OCI-LY7 (cell line): Measurements from ENCODE around the gene TBXA2R. TPM values are rescaled to one million over a fixed set of nuclear protein-coding genes. Genes with fewer than 3 reads are reported as not detected.
A peak's percentile ranks its signal among the peaks of the same experiment; 100 is the strongest.

Source experiments
- BruUV-seq: library from RNA; stranded (reverse); fragments of 400-500 nt; replicated peaks from 2 replicates; lab custom pipeline; 2021; lab: Mats Ljungman, UMichigan
- CTCF ChIA-PET: fragments of 300-600 bp; sonication (Branson Sonifier 250); formaldehyde crosslinking; loops from one replicate; lab custom pipeline; 2022; ENCODE audit warnings: antibody characterized with exemption; ENCODE audit not compliant: unreplicated experiment; lab: Charles Lee
- POLR2A ChIA-PET: fragments of 300-600 bp; sonication (Branson Sonifier 250); formaldehyde crosslinking; loops from one replicate; lab custom pipeline; 2022; ENCODE audit warnings: antibody characterized with exemption; lab: Charles Lee
- DNase-seq: peaks from one replicate; pipeline ENCODE4 v3.0.0-alpha.2; 2015; ENCODE audit warnings: low spot score
- H2AFZ ChIP-seq: fragments of 200-600 bp; sonication (generic), shearing (Covaris generic); 2 replicates; pipeline ENCODE4 v1.6.1; 2014; ENCODE audit warnings: mild to moderate bottlenecking, antibody characterized with exemption, low read length, moderate library complexity
- H3K27ac ChIP-seq: fragments of 200-600 bp; sonication (generic); 2 replicates; pipeline ENCODE4 v1.5.1; 2014; ENCODE audit warnings: mixed run types, low read depth, mild to moderate bottlenecking, moderate library complexity, low read length, inconsistent platforms; ENCODE audit not compliant: poor library complexity, severe bottlenecking
- H3K36me3 ChIP-seq: fragments of 200-600 bp; sonication (generic); 2 replicates; pipeline ENCODE4 v1.6.1; 2014; ENCODE audit warnings: mild to moderate bottlenecking, antibody characterized with exemption, low read length, moderate library complexity, mixed read lengths; ENCODE audit not compliant: insufficient read depth
- H3K4me1 ChIP-seq: fragments of 200-600 bp; sonication (generic); 2 replicates; pipeline ENCODE4 v1.5.1; 2014; ENCODE audit warnings: mild to moderate bottlenecking, low read length; ENCODE audit not compliant: insufficient read depth, poor library complexity, severe bottlenecking
- H3K4me2 ChIP-seq: fragments of 200-600 bp; sonication (generic); 2 replicates; pipeline ENCODE4 v1.6.1; 2014; ENCODE audit warnings: mild to moderate bottlenecking, low read length
- H3K4me3 ChIP-seq: fragments of 200-600 bp; sonication (generic); 2 replicates; pipeline ENCODE4 v1.5.1; 2014; ENCODE audit warnings: mild to moderate bottlenecking, low read depth, low read length; ENCODE audit not compliant: poor library complexity, severe bottlenecking
- H3K79me2 ChIP-seq: fragments of 200-600 bp; sonication (generic); 2 replicates; pipeline ENCODE4 v1.6.1; 2016; ENCODE audit warnings: low read depth, mild to moderate bottlenecking, low read length, moderate library complexity, mixed read lengths; ENCODE audit not compliant: insufficient read depth
- H3K9me2 ChIP-seq: fragments of 200-600 bp; sonication (generic); 2 replicates; pipeline ENCODE4 v1.6.1; 2016; ENCODE audit warnings: mild to moderate bottlenecking, low read length, mixed read lengths; ENCODE audit not compliant: insufficient read depth
- H3K9me3 ChIP-seq: fragments of 200-600 bp; sonication (generic); 2 replicates; pipeline ENCODE4 v1.6.1; 2014; ENCODE audit warnings: mild to moderate bottlenecking, mixed run types, low read length, mixed read lengths
- H4K20me1 ChIP-seq: fragments of 200-600 bp; sonication (generic); 2 replicates; pipeline ENCODE4 v1.6.1; 2014; ENCODE audit warnings: mild to moderate bottlenecking, antibody characterized with exemption, low read length, moderate library complexity, mixed read lengths; ENCODE audit not compliant: insufficient read depth
- CTCF ChIP-seq: fragments of 200-600 bp; sonication (generic); conservative IDR thresholded peaks from 2 replicates; pipeline ENCODE4 v1.5.1; 2014; ENCODE audit warnings: mild to moderate bottlenecking, antibody characterized with exemption, low read length, moderate library complexity, mixed read lengths
- EZH2phosphoT487 ChIP-seq: fragments of 200-600 bp; sonication (generic); IDR thresholded peaks from 2 replicates; pipeline ENCODE4 v1.6.1; 2018; ENCODE audit warnings: low read depth, borderline replicate concordance, mild to moderate bottlenecking, mixed run types, antibody characterized with exemption, low read length, moderate library complexity, mixed read lengths
- intact Hi-C: fragments of 100-400 bp; cut with micrococcal nuclease; formaldehyde crosslinking; loops from one replicate; pipeline ENCODE4 v1.10.0; 2022; ENCODE audit not compliant: unreplicated experiment
- small RNA-seq: library from RNA; depleted of rRNA; stranded (forward); fragments of <200 nt; gene quantifications from one replicate; pipeline ENCODE3, GENCODE V24; 2014
- total RNA-seq, 2 experiments: library from RNA; depleted of rRNA in 1 of 2; stranded (reverse); fragments of >200 nt in 1 of 2; shearing (Covaris generic) in 1 of 2; gene quantifications; 2 replicates each; pipeline ENCODE4 v1.2.3, GENCODE V29; 2014 to 2022

The TBXA2R gene
- total RNA-seq, 2 experiments from 2014 or later, result not detected

GRCh38 chr19:3545669-3546034 lies 61.0 kb downstream of the TBXA2R start:
- TF ChIP-seq EZH2phosphoT487, result no peak
- TF ChIP-seq CTCF, result no peak
- no peaks in the 10 kb centered on the region for H3K79me2 ChIP-seq
- no peak overlapping the region for H3K27ac ChIP-seq
- POLR2A ChIA-PET, result no interaction called here
- no peak overlapping the region for H2AFZ ChIP-seq
- no peaks in the 10 kb centered on the region for H3K9me3 ChIP-seq
- H3K4me1 ChIP-seq, result no peaks in the 10 kb centered on the region
- intact Hi-C loops, result loop anchor here (5.0 kb wide), 2 partner anchors 72 to 162 kb away; partner anchors contain the start of gene TJP3
- H3K4me2 ChIP-seq, result no peak overlapping the region
- no peaks in the 10 kb centered on the region for H3K9me2 ChIP-seq
- no TSS peak for BruUV-seq
- no peaks in the 10 kb centered on the region for H4K20me1 ChIP-seq
- no peak overlapping the region for H3K4me3 ChIP-seq
- peaks cover 44% of the 10 kb centered on the region; the same call in 1 of the 2 replicates for H3K36me3 ChIP-seq
- CTCF ChIA-PET, result interaction anchor here (1.0 kb wide), 1 partner anchor 18 kb away, joined by 4 read pairs; no protein-coding TSS in a partner anchor
- DNase-seq, result no peak

GRCh38 chr19:3544742-3545668 lies 61.7 kb downstream of the TBXA2R start:
- Histone ChIP-seq H2AFZ (no peak overlapping the region), H4K20me1 (no peaks in the 10 kb centered on the region), H3K27ac (no peak overlapping the region), H3K4me1 (no peaks in the 10 kb centered on the region), H3K9me3 (no peaks in the 10 kb centered on the region), H3K36me3 (peaks cover 42% of the 10 kb centered on the region; the same call in 1 of the 2 replicates), H3K79me2 (no peaks in the 10 kb centered on the region), H3K4me2 (no peak overlapping the region), H3K9me2 (no peaks in the 10 kb centered on the region), H3K4me3 (no peak overlapping the region)
- no peak for TF ChIP-seq EZH2phosphoT487
- peak; percentile 88 for TF ChIP-seq CTCF
- no TSS peak for BruUV-seq
- POLR2A ChIA-PET, result interaction anchor here (0.6 kb wide), 1 partner anchor 73 kb away, joined by 3 read pairs; no protein-coding TSS in a partner anchor
- CTCF ChIA-PET, result interaction anchor here (0.6 to 1.1 kb wide), 2 partner anchors 12 to 77 kb away, joined by 3 to 4 read pairs; no protein-coding TSS in a partner anchor
- intact Hi-C loops, result loop anchor here (5.0 kb wide), 2 partner anchors 72 to 162 kb away; partner anchors contain the start of gene TJP3
- peak; percentile 58 for DNase-seq

Small RNA genes lying within 50 kb of the gene (small RNA-seq; reads per million reads assigned to genes)
- gene AC005786.1, result not detected

Other genes with a start within 250 kb of the TBXA2R start
- gene NFIC, start 240.3 kb downstream of the TBXA2R start, total RNA-seq (2014; rRNA removed; shearing (Covaris generic)), result 1.0 and 1.7 TPM in 2 replicates
- gene NFIC, start 240.3 kb downstream of the TBXA2R start, total RNA-seq (2022), result 1.5 and 1.8 TPM in 2 replicates
- gene SMIM24, start 126.3 kb downstream of the TBXA2R start, total RNA-seq (2014; rRNA removed; shearing (Covaris generic)), result 9.9 and 14.4 TPM in 2 replicates
- gene SMIM24, start 126.3 kb downstream of the TBXA2R start, total RNA-seq (2022), result 6.8 and 11.3 TPM in 2 replicates
- not detected in 2 replicates for gene SMIM44, start 123.4 kb downstream of the TBXA2R start, total RNA-seq (2014; rRNA removed; shearing (Covaris generic))
- not detected in 2 replicates for gene SMIM44, start 123.4 kb downstream of the TBXA2R start, total RNA-seq (2022)
- gene DOHH, start 106.2 kb downstream of the TBXA2R start, total RNA-seq (2014; rRNA removed; shearing (Covaris generic)), result 12.3 and 13.1 TPM in 2 replicates
- gene DOHH, start 106.2 kb downstream of the TBXA2R start, total RNA-seq (2022), result 9.8 and 11.3 TPM in 2 replicates
- 39.8 and 61.2 TPM in 2 replicates for gene FZR1, start 100.6 kb downstream of the TBXA2R start, total RNA-seq (2014; rRNA removed; shearing (Covaris generic))
- 65.3 and 67.9 TPM in 2 replicates for gene FZR1, start 100.6 kb downstream of the TBXA2R start, total RNA-seq (2022)
- 0.44 and 1.1 TPM in 2 replicates for gene TEKTIP1, start 67.7 kb downstream of the TBXA2R start, total RNA-seq (2014; rRNA removed; shearing (Covaris generic))
- gene TEKTIP1, start 67.7 kb downstream of the TBXA2R start, total RNA-seq (2022), result 7.0 and 9.7 TPM in 2 replicates
- 74.4 and 79.4 TPM in 2 replicates for gene MFSD12, start 49.3 kb downstream of the TBXA2R start, total RNA-seq (2014; rRNA removed; shearing (Covaris generic))
- 72.6 and 78.8 TPM in 2 replicates for gene MFSD12, start 49.3 kb downstream of the TBXA2R start, total RNA-seq (2022)
- 105 and 119 TPM in 2 replicates for gene HMG20B, start 33.9 kb downstream of the TBXA2R start, total RNA-seq (2014; rRNA removed; shearing (Covaris generic))
- gene HMG20B, start 33.9 kb downstream of the TBXA2R start, total RNA-seq (2022), result 91.0 and 108 TPM in 2 replicates
- not detected in 2 replicates for gene GIPC3, start 21.4 kb downstream of the TBXA2R start, total RNA-seq (2014; rRNA removed; shearing (Covaris generic))
- gene GIPC3, start 21.4 kb downstream of the TBXA2R start, total RNA-seq (2022), result not detected in 2 replicates
- 35.9 and 38.6 TPM in 2 replicates for gene CACTIN, start 19.9 kb upstream of the TBXA2R start, total RNA-seq (2014; rRNA removed; shearing (Covaris generic))
- gene CACTIN, start 19.9 kb upstream of the TBXA2R start, total RNA-seq (2022), result 33.0 and 34.2 TPM in 2 replicates
- 6.3 and 7.6 TPM in 2 replicates for gene PIP5K1C, start 93.6 kb upstream of the TBXA2R start, total RNA-seq (2014; rRNA removed; shearing (Covaris generic))
- 13.7 and 15.1 TPM in 2 replicates for gene PIP5K1C, start 93.6 kb upstream of the TBXA2R start, total RNA-seq (2022)
- 0.69 and 1.8 TPM in 2 replicates for gene TJP3, start 101.5 kb upstream of the TBXA2R start, total RNA-seq (2014; rRNA removed; shearing (Covaris generic))
- 1.8 and 2.3 TPM in 2 replicates for gene TJP3, start 101.5 kb upstream of the TBXA2R start, total RNA-seq (2022)
- gene APBA3, start 154.8 kb upstream of the TBXA2R start, total RNA-seq (2014; rRNA removed; shearing (Covaris generic)), result 34.7 and 40.4 TPM in 2 replicates
- gene APBA3, start 154.8 kb upstream of the TBXA2R start, total RNA-seq (2022), result 25.1 and 28.7 TPM in 2 replicates
- 88.7 and 93.1 TPM in 2 replicates for gene MRPL54, start 155.8 kb upstream of the TBXA2R start, total RNA-seq (2014; rRNA removed; shearing (Covaris generic))
- 60.4 and 66.6 TPM in 2 replicates for gene MRPL54, start 155.8 kb upstream of the TBXA2R start, total RNA-seq (2022)
- not detected in 2 replicates for gene RAX2, start 165.4 kb upstream of the TBXA2R start, total RNA-seq (2014; rRNA removed; shearing (Covaris generic))
- gene RAX2, start 165.4 kb upstream of the TBXA2R start, total RNA-seq (2022), result not detected in 2 replicates
- not detected in 2 replicates for gene MATK, start 179.5 kb upstream of the TBXA2R start, total RNA-seq (2014; rRNA removed; shearing (Covaris generic))
- not detected in 2 replicates for gene MATK, start 179.5 kb upstream of the TBXA2R start, total RNA-seq (2022)